Fibroblast of lung (primary cell): ENCODE data around the gene MID1. TPM values are rescaled to one million over a fixed set of nuclear protein-coding genes. Genes with fewer than 3 reads are reported as not detected.

Source experiments
- DNase-seq, 2 donors: peaks; one replicate each; pipeline versions ENCODE4 v3.0.0 to v3.0.0-alpha.2; 2010; ENCODE audit warnings: low read depth in 2 of 2
- H2AFZ ChIP-seq: 2 replicates; pipeline ENCODE4 v1.5.1; 2012; ENCODE audit warnings: low read length, control low read depth, inconsistent platforms
- H3K27ac ChIP-seq: 2 replicates; pipeline ENCODE4 v1.5.1; 2011; ENCODE audit warnings: low read length, control low read depth; ENCODE audit not compliant: insufficient read depth
- H3K27me3 ChIP-seq: 2 replicates; pipeline ENCODE4 v1.5.1; 2011; ENCODE audit warnings: mild to moderate bottlenecking, low read length; ENCODE audit not compliant: control insufficient read depth, insufficient read depth
- H3K36me3 ChIP-seq: 2 replicates; pipeline ENCODE4 v1.5.1; 2011; ENCODE audit warnings: low read length; ENCODE audit not compliant: control insufficient read depth, insufficient read depth
- H3K4me1 ChIP-seq: 2 replicates; pipeline ENCODE4 v1.5.1; 2011; ENCODE audit warnings: low read length; ENCODE audit not compliant: control insufficient read depth, insufficient read depth; ENCODE audit errors: extremely low read depth
- H3K4me2 ChIP-seq: 2 replicates; pipeline ENCODE4 v1.5.1; 2011; ENCODE audit warnings: low read length, control low read depth; ENCODE audit not compliant: insufficient read depth; ENCODE audit errors: extremely low read depth
- H3K4me3 ChIP-seq, 4 experiments: fragments of 200-600 bp in 1 of 4; sonication (generic) in 1 of 4; replicated peaks in 1 of 4; 2 replicates each; pipeline ENCODE4 v1.5.1; 2011 to 2016; ENCODE audit warnings: low read length in 4 of 4, low read depth in 3 of 4, mild to moderate bottlenecking in 3 of 4, control low read depth in 2 of 4, inconsistent platforms in 1 of 4, mixed read lengths in 1 of 4; ENCODE audit not compliant: insufficient read depth in 1 of 4; ENCODE audit errors: control extremely low read depth in 1 of 4
- H3K79me2 ChIP-seq: 2 replicates; pipeline ENCODE4 v1.5.1; 2012; ENCODE audit warnings: mild to moderate bottlenecking, low read length, inconsistent platforms; ENCODE audit not compliant: control insufficient read depth, insufficient read depth
- H3K9ac ChIP-seq: 2 replicates; pipeline ENCODE4 v1.5.1; 2011; ENCODE audit warnings: mild to moderate bottlenecking, low read length, control low read depth; ENCODE audit not compliant: insufficient read depth
- H3K9me3 ChIP-seq: 2 replicates; pipeline ENCODE4 v1.5.1; 2012; ENCODE audit warnings: low read depth, low read length; ENCODE audit not compliant: control insufficient read depth, insufficient read depth
- H4K20me1 ChIP-seq: 2 replicates; pipeline ENCODE4 v1.5.1; 2011; ENCODE audit warnings: low read length; ENCODE audit not compliant: control insufficient read depth, insufficient read depth; ENCODE audit errors: extremely low read depth
- CTCF ChIP-seq, 2 donors: IDR thresholded peaks in 1 of 2; conservative IDR thresholded peaks in 1 of 2; 1 replicate in 1 of 2; 2 replicates in 1 of 2; pipeline ENCODE4 v1.5.1; 2011 to 2012; ENCODE audit warnings: low read length in 2 of 2, control low read depth in 1 of 2, inconsistent platforms in 1 of 2, low read depth in 1 of 2, mild to moderate bottlenecking in 1 of 2
- EZH2 ChIP-seq: IDR thresholded peaks from 2 replicates; pipeline ENCODE4 v1.5.1; 2012; ENCODE audit warnings: low read length, control low read depth, mild to moderate bottlenecking; ENCODE audit errors: missing control alignments
- polyA plus RNA-seq, 2 donors: library from polyadenylated mRNA; depleted of rRNA in 1 of 2; stranded (reverse) in 1 of 2; unstranded in 1 of 2; fragments of >200 nt; gene quantifications; 2 replicates each; pipeline ENCODE4 v1.2.1, GENCODE V29; 2011 to 2012; ENCODE audit warnings: missing spikeins in 1 of 2
- total RNA-seq: library from RNA; depleted of rRNA; stranded (reverse); fragments of >200 nt; gene quantifications from 2 replicates; pipeline ENCODE4 v1.2.1, GENCODE V29; 2014

The MID1 gene
- total and polyA plus RNA-seq, 2 donors (not counting 1 experiment from before 2014, with no cell fraction given), result 20.3 to 27.7 TPM

DNA sequence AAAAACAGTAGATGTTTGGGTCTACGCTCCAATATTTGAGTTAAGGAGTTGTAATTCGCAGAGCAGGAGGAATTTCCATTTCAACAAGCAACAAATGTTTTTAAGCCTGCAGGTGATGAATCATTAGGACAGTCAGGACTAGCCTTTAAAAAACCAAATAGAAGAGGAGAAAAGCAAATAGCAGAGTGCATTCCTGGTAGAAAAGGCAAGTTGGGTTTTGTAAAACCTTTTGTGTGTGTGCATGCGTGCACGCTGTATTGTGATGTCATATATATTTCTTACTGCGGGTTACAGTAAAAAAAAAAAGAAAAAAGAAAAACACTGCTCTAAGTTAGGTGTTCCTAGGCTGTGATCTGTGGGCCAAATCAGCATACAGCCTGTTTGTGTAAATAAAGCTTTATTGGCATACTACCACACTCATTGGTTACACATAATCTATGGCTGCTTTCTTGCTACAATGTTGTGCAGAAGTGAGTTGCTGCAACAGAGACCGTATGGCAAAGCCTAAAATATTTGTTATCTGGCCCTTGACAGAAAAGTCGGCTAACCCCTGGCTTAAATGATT lies 135.6 kb downstream of the MID1 start:
- no peak for TF ChIP-seq EZH2
- TF ChIP-seq CTCF (conservative IDR thresholded peaks at IDR 0.05 in 1 of 2, IDR thresholded peaks at IDR 0.05 in 1 of 2; ENCODE audit: low read depth in 1 of 2, low read length in 2 of 2), result no peak
- Histone ChIP-seq H3K4me2 (no peak overlapping the region), H3K4me3 (no peak overlapping the region), H2AFZ (no peak overlapping the region), H3K36me3 (no peaks in the 10 kb centered on the region), H4K20me1 (no peaks in the 10 kb centered on the region), H3K4me1 (peaks cover 2% of the 10 kb centered on the region), H3K9ac (no peak overlapping the region), H3K9me3 (no peaks in the 10 kb centered on the region), H3K27me3 (no peaks in the 10 kb centered on the region), H3K27ac (no peak overlapping the region), H3K79me2 (no peaks in the 10 kb centered on the region)
- DNase-seq, result peak in 1 of 2 donors; percentile 69

DNA sequence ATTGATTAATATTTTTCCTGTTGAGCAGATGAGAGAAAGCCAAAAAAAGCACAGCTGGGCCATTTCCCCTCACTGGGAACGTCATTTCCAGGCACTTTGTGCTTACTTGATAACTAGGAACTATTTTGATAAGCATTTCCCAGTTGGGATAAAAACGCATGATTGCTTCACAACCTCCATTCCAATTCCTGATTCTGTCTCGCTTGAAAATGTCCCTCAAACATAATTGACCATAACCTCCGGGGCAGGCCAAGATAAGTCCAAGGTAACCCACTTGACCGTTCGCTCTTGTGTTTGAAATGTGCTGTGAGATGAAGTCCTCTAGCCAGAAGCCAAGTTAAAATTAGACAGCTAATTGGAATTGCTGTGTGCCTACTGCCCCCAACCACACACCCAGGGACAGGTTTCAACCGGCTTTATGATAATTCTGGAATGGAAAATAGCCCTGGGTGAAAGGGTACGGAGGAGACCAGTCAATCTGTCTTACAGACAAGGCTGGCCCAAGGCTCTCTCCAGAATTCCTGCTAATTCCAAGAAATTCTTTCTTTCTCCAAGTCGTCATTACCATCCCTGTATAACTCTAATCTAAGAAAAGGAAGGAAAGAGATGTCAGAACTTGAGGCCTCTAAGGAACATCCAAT lies 137.1 kb downstream of the MID1 start:
- DNase-seq, result peak; percentile 27 to 33
- Histone ChIP-seq H4K20me1 (no peaks in the 10 kb centered on the region), H3K9ac (no peak overlapping the region), H3K9me3 (no peaks in the 10 kb centered on the region), H3K4me2 (no peak overlapping the region), H3K79me2 (no peaks in the 10 kb centered on the region), H3K27me3 (no peaks in the 10 kb centered on the region), H3K27ac (no peak overlapping the region), H3K4me3 (no peak overlapping the region), H2AFZ (no peak overlapping the region), H3K4me1 (peaks cover 2% of the 10 kb centered on the region), H3K36me3 (no peaks in the 10 kb centered on the region)
- TF ChIP-seq EZH2 (no peak), CTCF (conservative IDR thresholded peaks at IDR 0.05 in 1 of 2, IDR thresholded peaks at IDR 0.05 in 1 of 2; ENCODE audit: low read depth in 1 of 2, low read length in 2 of 2) (no peak)

GRCh38 chrX:10482708-10483107 lies 137.7 kb downstream of the MID1 start:
- Histone ChIP-seq H3K36me3 (no peaks in the 10 kb centered on the region), H3K4me2 (no peak overlapping the region), H3K9me3 (no peaks in the 10 kb centered on the region), H3K27me3 (no peaks in the 10 kb centered on the region), H3K27ac (no peak overlapping the region), H3K79me2 (no peaks in the 10 kb centered on the region), H3K4me3 (no peak overlapping the region), H4K20me1 (no peaks in the 10 kb centered on the region), H2AFZ (no peak overlapping the region), H3K9ac (no peak overlapping the region), H3K4me1 (peaks cover 2% of the 10 kb centered on the region)
- no peak for DNase-seq
- TF ChIP-seq CTCF (conservative IDR thresholded peaks at IDR 0.05 in 1 of 2, IDR thresholded peaks at IDR 0.05 in 1 of 2; ENCODE audit: low read depth in 1 of 2, low read length in 2 of 2) (no peak), EZH2 (no peak)
